Hepatocyte (in vitro differentiated cells): ENCODE measurements around the gene SGPP1. TPM values are rescaled to one million over a fixed set of nuclear protein-coding genes. Genes with fewer than 3 reads are reported as not detected.

Source experiments
- DNase-seq: peaks from one replicate; pipeline ENCODE4 v3.0.0-alpha.2; 2016; ENCODE audit warnings: low spot score
- H2AFZ ChIP-seq: fragments of 200-600 bp; sonication (generic); 2 replicates; pipeline ENCODE4 v1.6.0; 2016; ENCODE audit warnings: antibody characterized with exemption, mild to moderate bottlenecking
- H3K27ac ChIP-seq: fragments of 200-600 bp; sonication (generic); 2 replicates; pipeline ENCODE4 v1.5.1; 2016; ENCODE audit warnings: mild to moderate bottlenecking
- H3K27me3 ChIP-seq: fragments of 200-600 bp; sonication (generic); 2 replicates; pipeline ENCODE4 v1.6.1; 2016
- H3K36me3 ChIP-seq: fragments of 200-600 bp; sonication (generic); replicated peaks from 2 replicates; pipeline ENCODE4 v1.5.1; 2016; ENCODE audit warnings: low read depth; ENCODE audit not compliant: insufficient read depth
- H3K4me1 ChIP-seq: fragments of 200-600 bp; sonication (generic); 2 replicates; pipeline ENCODE4 v1.5.1; 2016; ENCODE audit warnings: mild to moderate bottlenecking, moderate library complexity; ENCODE audit not compliant: insufficient read depth
- H3K4me2 ChIP-seq: fragments of 200-600 bp; sonication (generic); 2 replicates; pipeline ENCODE4 v1.6.0; 2016
- H3K4me3 ChIP-seq: fragments of 200-600 bp; sonication (generic); 2 replicates; pipeline ENCODE4 v1.5.1; 2016; ENCODE audit warnings: mild to moderate bottlenecking
- H3K79me2 ChIP-seq: fragments of 200-600 bp; sonication (generic); 2 replicates; pipeline ENCODE4 v1.6.0; 2017; ENCODE audit warnings: mild to moderate bottlenecking
- H3K9me2 ChIP-seq: fragments of 200-600 bp; sonication (generic); replicated peaks from 2 replicates; pipeline ENCODE4 v1.6.0; 2017; ENCODE audit warnings: mild to moderate bottlenecking; ENCODE audit not compliant: insufficient read depth
- H3K9me3 ChIP-seq: fragments of 200-600 bp; sonication (generic); 2 replicates; pipeline ENCODE4 v1.5.1; 2016; ENCODE audit warnings: low read depth, mild to moderate bottlenecking
- H4K20me1 ChIP-seq: fragments of 200-600 bp; sonication (generic); 2 replicates; pipeline ENCODE4 v1.6.0; 2016; ENCODE audit warnings: mild to moderate bottlenecking; ENCODE audit not compliant: insufficient read depth, poor library complexity, severe bottlenecking
- CTCF ChIP-seq: fragments of 200-600 bp; sonication (generic); IDR thresholded peaks from 2 replicates; pipeline ENCODE4 v1.5.1; 2016; ENCODE audit warnings: antibody characterized with exemption, mild to moderate bottlenecking; ENCODE audit not compliant: poor library complexity
- EZH2 ChIP-seq: fragments of 200-600 bp; sonication (generic); IDR thresholded peaks from 2 replicates; pipeline ENCODE4 v1.6.1; 2016; ENCODE audit warnings: antibody characterized with exemption, mild to moderate bottlenecking, borderline replicate concordance
- EZH2phosphoT487 ChIP-seq: fragments of 200-600 bp; sonication (generic); IDR thresholded peaks from one replicate; pipeline ENCODE4 v1.6.1; 2018; ENCODE audit warnings: antibody characterized with exemption, mild to moderate bottlenecking, low read depth, moderate library complexity; ENCODE audit not compliant: unreplicated experiment, severe bottlenecking
- WGBS: methylation state at CpG from one replicate; pipeline ENCODE4 v1.1.6; 2016; ENCODE audit warnings: low lambda C conversion rate; ENCODE audit errors: missing lambda C conversion rate; 5-methylcytosine and 5-hydroxymethylcytosine counted together
- polyA plus RNA-seq: library from polyadenylated mRNA; unstranded; fragments of >200 nt; fragmentation: Nextera tagmentation; extraction: Ambion mirVana; gene quantifications from 2 replicates; pipeline ENCODE4 v1.2.1, GENCODE V29; 2016
- total RNA-seq: library from RNA; depleted of rRNA; stranded (reverse); fragments of >200 nt; gene quantifications from 2 replicates; pipeline ENCODE4 v1.2.3, GENCODE V29; 2014

SGPP1 gene
- total and polyA plus RNA-seq, 2 experiments from 2014 or later, result 17.8 to 23.9 TPM

GRCh38 chr14:63764103-63764502 lies 36.2 kb upstream of the SGPP1 start:
- H3K79me2 ChIP-seq, result no peaks in the 10 kb centered on the region
- no peak overlapping the region for H3K4me3 ChIP-seq
- no peak overlapping the region for H2AFZ ChIP-seq
- 69% methylated on average over 4 of the region's 5 CpGs for WGBS
- H3K4me2 ChIP-seq, result no peak overlapping the region
- no peak overlapping the region for H3K27ac ChIP-seq
- no peaks in the 10 kb centered on the region for H3K4me1 ChIP-seq
- DNase-seq, result no peak
- TF ChIP-seq CTCF, result no peak
- no peak for TF ChIP-seq EZH2phosphoT487
- no peak for TF ChIP-seq EZH2
- no peaks in the 10 kb centered on the region for H4K20me1 ChIP-seq
- no peaks in the 10 kb centered on the region for H3K9me3 ChIP-seq
- no peaks in the 10 kb centered on the region for H3K27me3 ChIP-seq
- no peaks in the 10 kb centered on the region for H3K36me3 ChIP-seq
- H3K9me2 ChIP-seq, result no peaks in the 10 kb centered on the region

GRCh38 chr14:63761351-63762117 lies 33.7 kb upstream of the SGPP1 start:
- TF ChIP-seq CTCF, result no peak
- no peak for TF ChIP-seq EZH2
- TF ChIP-seq EZH2phosphoT487, result no peak
- 89% methylated on average over 26 of the region's 26 CpGs for WGBS

GRCh38 chr14:63760014-63760413 lies 32.1 kb upstream of the SGPP1 start:
- no peak overlapping the region for H3K4me3 ChIP-seq
- H3K9me2 ChIP-seq, result no peaks in the 10 kb centered on the region
- no peaks in the 10 kb centered on the region for H3K79me2 ChIP-seq
- H3K27ac ChIP-seq, result no peak overlapping the region
- no peaks in the 10 kb centered on the region for H3K4me1 ChIP-seq
- 94% methylated on average over 1 of the region's 1 CpG for WGBS
- no peaks in the 10 kb centered on the region for H3K9me3 ChIP-seq
- H4K20me1 ChIP-seq, result no peaks in the 10 kb centered on the region
- DNase-seq, result no peak
- no peak for TF ChIP-seq CTCF
- TF ChIP-seq EZH2, result no peak
- TF ChIP-seq EZH2phosphoT487, result no peak
- no peak overlapping the region for H3K4me2 ChIP-seq
- no peaks in the 10 kb centered on the region for H3K36me3 ChIP-seq
- H3K27me3 ChIP-seq, result no peaks in the 10 kb centered on the region
- H2AFZ ChIP-seq, result no peak overlapping the region

More at GRCh38 chr14:63761351-63762117, 33.7 kb upstream of the SGPP1 start:
- no peaks in the 10 kb centered on the region for H3K9me2 ChIP-seq
- H3K36me3 ChIP-seq, result no peaks in the 10 kb centered on the region
- DNase-seq, result no peak
- no peak overlapping the region for H3K4me3 ChIP-seq
- H3K27ac ChIP-seq, result peak overlapping the region; percentile 37
- no peak overlapping the region for H2AFZ ChIP-seq
- no peaks in the 10 kb centered on the region for H3K79me2 ChIP-seq
- no peaks in the 10 kb centered on the region for H3K9me3 ChIP-seq
- no peaks in the 10 kb centered on the region for H4K20me1 ChIP-seq
- no peak overlapping the region for H3K4me2 ChIP-seq
- H3K27me3 ChIP-seq, result no peaks in the 10 kb centered on the region
- H3K4me1 ChIP-seq, result no peaks in the 10 kb centered on the region
